Small intestine (tissue), 7 donors: ENCODE results near the gene RHO. TPM values are rescaled to one million over a fixed set of nuclear protein-coding genes. Genes with fewer than 3 reads are reported as not detected.

Experiments used
- DNase-seq, 2 donors: peaks; one replicate each; pipeline versions ENCODE4 v3.0.0 to v3.0.0-alpha.2; 2013
- FAIRE-seq: peaks from 2 replicates; lab custom pipeline; 2012; peaks lifted over from hg19 to GRCh38; lab: Jason Lieb, UNC
- H3K27ac ChIP-seq, 3 donors: one replicate each; pipeline ENCODE4 v1.5.1; 2013; ENCODE audit warnings: low read length in 2 of 3, mild to moderate bottlenecking in 2 of 3, control low read depth in 1 of 3, inconsistent platforms in 1 of 3, low read depth in 1 of 3, moderate library complexity in 1 of 3
- H3K27me3 ChIP-seq, 3 donors: one replicate each; pipeline ENCODE4 v1.6.1; 2013; ENCODE audit warnings: low read length in 3 of 3, inconsistent platforms in 1 of 3; ENCODE audit not compliant: control insufficient read depth in 3 of 3, insufficient read depth in 3 of 3
- H3K36me3 ChIP-seq, 3 donors: one replicate each; pipeline ENCODE4 v1.6.1; 2013; ENCODE audit warnings: low read length in 3 of 3, inconsistent platforms in 1 of 3, low read depth in 1 of 3, mild to moderate bottlenecking in 1 of 3, moderate library complexity in 1 of 3; ENCODE audit not compliant: control insufficient read depth in 3 of 3, insufficient read depth in 2 of 3
- H3K4me1 ChIP-seq, 3 donors: one replicate each; pipeline ENCODE4 v1.6.1; 2013; ENCODE audit warnings: low read length in 2 of 3, inconsistent platforms in 1 of 3, low read depth in 1 of 3, mild to moderate bottlenecking in 1 of 3, moderate library complexity in 1 of 3; ENCODE audit not compliant: control insufficient read depth in 3 of 3, insufficient read depth in 2 of 3
- H3K4me3 ChIP-seq, 3 donors: one replicate each; pipeline ENCODE4 v1.5.1; 2013; ENCODE audit warnings: low read length in 3 of 3, control low read depth in 1 of 3, inconsistent platforms in 1 of 3, low read depth in 1 of 3, mild to moderate bottlenecking in 1 of 3, moderate library complexity in 1 of 3
- H3K9me3 ChIP-seq, 2 donors: one replicate each; pipeline ENCODE4 v1.6.1; 2013; ENCODE audit warnings: low read depth in 1 of 2, low read length in 1 of 2; ENCODE audit not compliant: control insufficient read depth in 2 of 2, insufficient read depth in 1 of 2
- WGBS, 3 donors: extraction: QIAGEN DNeasy Blood & Tissue Kit; methylation state at CpG; one replicate each; pipeline ENCODE4 v1.1.7; 2013; 5-methylcytosine and 5-hydroxymethylcytosine counted together
- polyA plus RNA-seq, 4 donors: library from polyadenylated mRNA; stranded (reverse) in 3 of 4; unstranded in 1 of 4; fragments of 200-250 nt in 3 of 4; fragments of 120-200 nt in 1 of 4; gene quantifications; one replicate each; pipeline versions ENCODE4 v1.2.1 to v1.2.3, GENCODE V29; 2013
- donor health status: healthy with polysubstance abuse.
- donor health status: control.
- donor health status: control.
- donor health status: Bipolar disorder and iron deficiency.
- donor health status: healthy.

Gene RHO
- polyA plus RNA-seq, 4 donors = 0.01 TPM; not detected in 3

- peaks cover 0 to 6% (median 0%) of the 10 kb centered on the region in 3 donors for H3K27me3 ChIP-seq
- WGBS, 3 donors = 55 to 64% (median 64%) methylated on average over 13 of the region's 13 CpGs
- H3K4me3 ChIP-seq = no peak overlapping the region
- DNase-seq = no peak
- peaks cover 0 to 8% (median 0%) of the 10 kb centered on the region in 3 donors for H3K4me1 ChIP-seq
- FAIRE-seq = no peak
- H3K36me3 ChIP-seq = peaks cover 0 to 45% (median 0%) of the 10 kb centered on the region in 3 donors
- no peaks in the 10 kb centered on the region for H3K9me3 ChIP-seq
- H3K27ac ChIP-seq = no peak overlapping the region
Measured at GRCh38 chr3:129554356-129555152, 26.1 kb downstream of the RHO start.

DNA sequence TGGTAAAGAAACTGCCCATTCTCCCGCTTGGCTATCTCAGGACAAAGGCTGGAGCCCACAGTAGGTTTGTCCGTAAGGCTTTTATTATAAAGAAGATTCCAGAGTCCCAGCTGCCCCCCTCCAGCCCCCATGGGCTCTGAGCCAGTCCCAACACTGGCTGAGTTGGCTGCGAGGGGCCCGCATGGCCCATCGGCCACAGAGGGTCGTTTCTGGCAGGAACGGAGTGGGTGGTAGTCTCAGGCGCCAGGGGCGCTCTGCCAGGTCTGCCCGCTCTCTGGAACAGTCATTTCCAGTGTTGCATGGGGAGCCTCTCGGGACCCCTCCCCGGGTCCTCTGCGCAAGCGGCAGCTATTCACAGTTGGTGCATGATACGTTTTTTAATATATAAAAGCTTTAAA, 26.7 kb downstream of the RHO start:
- no peaks in the 10 kb centered on the region for H3K9me3 ChIP-seq
- H3K4me1 ChIP-seq = peaks cover 0 to 9% (median 0%) of the 10 kb centered on the region in 3 donors
- H3K36me3 ChIP-seq = peaks cover 0 to 51% (median 0%) of the 10 kb centered on the region in 3 donors
- WGBS, 3 donors = 80 to 88% (median 86%) methylated on average over 15 of the region's 15 CpGs
- peaks cover 0 to 6% (median 0%) of the 10 kb centered on the region in 3 donors for H3K27me3 ChIP-seq
- FAIRE-seq (no peak), DNase-seq (no peak)
- no peak overlapping the region for H3K27ac ChIP-seq
- H3K4me3 ChIP-seq = no peak overlapping the region

GRCh38 chr3:129555616-129556357, 27.3 kb downstream of the RHO start:
- H3K27me3 ChIP-seq = peaks cover 0 to 6% (median 0%) of the 10 kb centered on the region in 3 donors
- H3K36me3 ChIP-seq = peaks cover 0 to 54% (median 0%) of the 10 kb centered on the region in 3 donors
- no peak overlapping the region for H3K27ac ChIP-seq
- 72 to 81% (median 75%) methylated on average over 14 to 18 of the region's 18 CpGs for WGBS, 3 donors
- DNase-seq (no peak), FAIRE-seq (no peak)
- H3K4me1 ChIP-seq = peaks cover 0 to 15% (median 0%) of the 10 kb centered on the region in 3 donors
- no peaks in the 10 kb centered on the region for H3K9me3 ChIP-seq
- no peak overlapping the region for H3K4me3 ChIP-seq

DNA sequence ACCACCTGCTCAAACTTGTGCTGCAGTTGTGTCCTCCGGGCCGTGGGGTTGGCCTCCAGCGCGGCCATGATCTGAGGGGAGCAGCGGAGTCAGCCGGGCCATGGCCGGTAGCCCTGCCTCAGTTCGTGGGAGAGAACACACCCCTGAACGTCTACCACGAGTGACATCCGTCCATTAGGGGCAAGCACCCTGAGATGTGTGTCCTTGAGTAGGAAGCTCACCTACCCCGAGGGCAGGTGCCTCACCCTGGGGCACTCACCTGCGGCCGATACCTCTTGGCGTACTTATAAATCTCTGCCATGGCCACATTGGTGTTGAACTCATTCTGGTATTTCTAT, 27.9 kb downstream of the RHO start:
- peaks cover 0 to 54% (median 0%) of the 10 kb centered on the region in 3 donors for H3K36me3 ChIP-seq
- H3K4me3 ChIP-seq = no peak overlapping the region
- H3K4me1 ChIP-seq = peaks cover 0 to 21% (median 0%) of the 10 kb centered on the region in 3 donors
- FAIRE-seq (no peak), DNase-seq (no peak)
- peaks cover 0 to 6% (median 0%) of the 10 kb centered on the region in 3 donors for H3K27me3 ChIP-seq
- H3K27ac ChIP-seq = no peak overlapping the region
- no peaks in the 10 kb centered on the region for H3K9me3 ChIP-seq
- 86 to 91% (median 90%) methylated on average over 15 of the region's 15 CpGs for WGBS, 3 donors

DNA sequence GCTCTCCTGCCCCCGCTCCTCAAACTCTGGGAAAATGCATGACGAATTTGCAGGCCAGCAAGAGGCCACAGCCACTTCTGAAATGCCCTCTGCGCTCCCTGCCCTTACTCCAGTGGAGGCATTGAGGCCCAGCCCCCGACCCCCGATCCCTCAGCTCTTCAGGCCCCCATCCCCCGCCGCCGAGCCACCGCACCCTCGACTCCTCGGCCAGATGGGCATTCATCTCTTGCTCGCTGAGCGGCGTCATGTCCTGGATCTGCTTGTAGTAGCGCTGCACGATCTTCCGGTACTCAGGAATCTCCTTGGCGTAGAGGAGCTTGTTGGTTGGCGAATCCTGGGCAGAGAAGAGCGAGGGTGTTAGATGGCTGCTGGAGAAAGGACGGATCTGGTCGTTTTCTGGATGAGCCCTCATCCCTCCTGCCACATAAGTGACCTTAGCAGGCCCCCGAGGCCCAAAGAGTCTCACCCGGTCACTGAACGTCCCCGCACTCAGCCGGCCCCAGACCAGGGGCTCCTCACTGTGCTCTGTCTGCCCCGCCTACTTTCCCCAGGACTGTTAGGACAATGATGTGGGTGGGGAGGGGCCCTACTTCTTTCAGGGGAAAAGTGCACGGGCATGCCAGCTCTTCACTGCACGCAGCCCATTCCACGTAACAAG, 28.6 kb downstream of the RHO start:
- FAIRE-seq (no peak), DNase-seq (no peak)
- Histone ChIP-seq H3K27ac (no peak overlapping the region), H3K9me3 (no peaks in the 10 kb centered on the region), H3K36me3 (peaks cover 0 to 58% (median 0%) of the 10 kb centered on the region in 3 donors), H3K27me3 (peaks cover 0 to 6% (median 0%) of the 10 kb centered on the region in 3 donors), H3K4me3 (no peak overlapping the region), H3K4me1 (peaks cover 0 to 23% (median 0%) of the 10 kb centered on the region in 3 donors)
- WGBS, 3 donors = 82 to 88% (median 87%) methylated on average over 31 of the region's 31 CpGs

DNA sequence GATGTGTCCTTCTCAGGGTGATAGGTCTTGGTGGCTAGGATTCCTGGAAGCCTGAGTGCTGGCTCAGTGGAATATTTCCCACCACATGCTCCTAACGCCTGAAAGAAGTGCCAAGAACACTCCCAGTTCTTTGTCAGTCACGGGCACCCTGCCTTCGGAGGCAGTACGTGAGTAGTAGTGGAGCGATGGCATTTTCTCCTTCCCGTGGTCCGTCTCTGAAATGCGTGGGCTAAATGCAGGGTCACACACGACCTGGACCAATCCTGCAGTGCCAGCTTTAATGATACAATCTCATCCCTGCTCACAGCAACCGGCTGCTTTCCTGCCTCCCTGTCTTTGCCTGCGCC, 29.1 kb downstream of the RHO start:
- WGBS, 3 donors = 71 to 88% (median 86%) methylated on average over 11 of the region's 11 CpGs
- peaks cover 0 to 6% (median 0%) of the 10 kb centered on the region in 3 donors for H3K27me3 ChIP-seq
- peaks cover 0 to 59% (median 0%) of the 10 kb centered on the region in 3 donors for H3K36me3 ChIP-seq
- no peak overlapping the region for H3K4me3 ChIP-seq
- H3K4me1 ChIP-seq = peaks cover 0 to 23% (median 0%) of the 10 kb centered on the region in 3 donors
- FAIRE-seq (no peak), DNase-seq (no peak)
- H3K9me3 ChIP-seq = no peaks in the 10 kb centered on the region
- H3K27ac ChIP-seq = no peak overlapping the region

DNA sequence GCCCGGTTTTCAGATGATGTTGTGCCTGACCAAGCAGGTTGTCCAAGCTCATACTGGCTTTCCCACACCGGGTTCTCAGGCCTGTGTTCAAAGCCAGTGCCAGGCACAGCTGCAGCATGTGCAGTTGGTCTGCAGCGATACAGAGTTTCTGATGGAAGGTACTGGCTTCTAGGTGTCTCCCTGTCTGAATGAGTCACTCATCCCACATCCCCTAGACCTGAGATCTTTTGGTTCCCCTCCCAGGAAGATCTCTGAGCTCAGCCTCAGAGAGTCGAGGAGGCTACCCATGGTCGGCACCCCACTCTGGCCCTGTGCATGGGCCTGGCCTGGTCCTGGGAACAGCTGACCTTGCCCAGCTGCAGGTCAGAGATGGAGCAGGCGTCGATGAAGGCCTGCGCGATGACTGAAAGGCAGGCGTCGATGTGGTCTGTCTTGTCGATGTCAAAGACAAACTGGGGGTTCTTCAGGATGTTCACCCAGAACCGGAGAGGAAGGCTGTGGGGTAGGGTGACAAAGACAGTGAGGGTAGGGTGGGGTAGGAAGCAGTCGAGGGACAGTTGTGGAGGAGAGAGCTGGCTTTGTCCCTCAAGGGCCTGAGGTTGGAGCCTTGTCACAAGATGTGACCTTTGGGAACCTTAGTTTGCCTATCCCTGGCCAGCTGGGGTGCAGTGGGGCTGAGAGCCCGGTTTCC, 29.8 kb downstream of the RHO start:
- peak overlapping the region in 1 of 3 donors; percentile 28 for H3K27ac ChIP-seq
- no peak for DNase-seq
- 77 to 88% (median 87%) methylated on average over 14 to 15 of the region's 15 CpGs for WGBS, 3 donors
- H3K4me3 ChIP-seq = no peak overlapping the region
- no peaks in the 10 kb centered on the region for H3K9me3 ChIP-seq
- H3K27me3 ChIP-seq = peaks cover 0 to 3% (median 0%) of the 10 kb centered on the region in 3 donors
- FAIRE-seq = no peak
- peaks cover 0 to 62% (median 0%) of the 10 kb centered on the region in 3 donors for H3K36me3 ChIP-seq
- peaks cover 0 to 23% (median 0%) of the 10 kb centered on the region in 3 donors for H3K4me1 ChIP-seq
